ENCODE measurements around the gene AP1M1.

GRCh38 chr19:16193466-16193865 lies 4.2 kb upstream of the AP1M1 start:
- no peak for TF ChIP-seq CTCF (conservative IDR thresholded peaks at IDR 0.05; ENCODE audit: low read depth, low read length)
- no peak for TF ChIP-seq POLR2A (IDR thresholded peaks at IDR 0.05; ENCODE audit: low read depth, low read length)
- TF ChIP-seq, protein P1, sequence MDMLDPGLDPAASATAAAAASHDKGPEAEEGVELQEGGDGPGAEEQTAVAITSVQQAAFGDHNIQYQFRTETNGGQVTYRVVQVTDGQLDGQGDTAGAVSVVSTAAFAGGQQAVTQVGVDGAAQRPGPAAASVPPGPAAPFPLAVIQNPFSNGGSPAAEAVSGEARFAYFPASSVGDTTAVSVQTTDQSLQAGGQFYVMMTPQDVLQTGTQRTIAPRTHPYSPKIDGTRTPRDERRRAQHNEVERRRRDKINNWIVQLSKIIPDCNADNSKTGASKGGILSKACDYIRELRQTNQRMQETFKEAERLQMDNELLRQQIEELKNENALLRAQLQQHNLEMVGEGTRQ (IDR thresholded peaks at IDR 0.05; ENCODE audit: low read depth, low read length), result no peak
- TF ChIP-seq MAZ (IDR thresholded peaks at IDR 0.05; ENCODE audit: borderline replicate concordance, low read depth, low read length), result no peak
- TF ChIP-seq CEBPB (IDR thresholded peaks at IDR 0.05; ENCODE audit: low read depth, low read length), result no peak
- TF ChIP-seq RCOR1 (IDR thresholded peaks at IDR 0.05; ENCODE audit: insufficient replicate concordance, low read length), result no peak
- no peak for TF ChIP-seq SMC3 (IDR thresholded peaks at IDR 0.05; ENCODE audit: low read depth, low read length)
- TF ChIP-seq RAD21 (IDR thresholded peaks at IDR 0.05; ENCODE audit: low read length), result no peak
- TF ChIP-seq MAFK (IDR thresholded peaks at IDR 0.05; ENCODE audit: low read depth, low read length), result no peak

Data from IMR-90 (cell line).